ENCODE measurements around the gene ZNF280B. TPM values are rescaled to one million over a fixed set of nuclear protein-coding genes. Genes with fewer than 3 reads are reported as not detected.
"Not testable (repeated sequence)": the region's sequence is repeated elsewhere in the genome, so short reads cannot be mapped to it uniquely, and the experiment has no call there.

ZNF280B gene
- total and polyA plus RNA-seq, 2 experiments from 2014 or later, result 0.11 to 0.45 TPM

GRCh38 chr22:22442928-22443709 is 65.4 kb downstream of the ZNF280B start:
- Histone ChIP-seq H3F3A (ENCODE audit: insufficient read depth) (no peaks in the 10 kb centered on the region), H3K27me3 (replicated peaks; ENCODE audit: insufficient read depth) (peaks cover 4% of the 10 kb centered on the region), H3K4me1 (ENCODE audit: insufficient read depth) (no peaks in the 10 kb centered on the region), H3K4me2 (ENCODE audit: unreplicated experiment) (no peak overlapping the region), H2AFZ (no peak overlapping the region), H4K20me1 (ENCODE audit: insufficient read depth) (no peaks in the 10 kb centered on the region), H3K9me3 (ENCODE audit: low read depth) (no peaks in the 10 kb centered on the region), H3K4me3 (no peak overlapping the region), H3K27ac (no peak overlapping the region), H3K9ac (no peak overlapping the region), H3K9me2 (ENCODE audit: insufficient read depth) (no peaks in the 10 kb centered on the region), H3K36me3 (ENCODE audit: low read depth) (no peaks in the 10 kb centered on the region), H3K79me2 (ENCODE audit: insufficient read depth) (no peaks in the 10 kb centered on the region)
- in situ Hi-C loops (cut with MboI), result no loop called here
- WGBS, 2 experiments (ENCODE audit: low coverage in 1 of 2, low lambda C conversion rate in 2 of 2, missing lambda C conversion rate in 2 of 2), result 37 to 42% methylated on average over 7 of the region's 7 CpGs
- no peak for DNase-seq
- TF ChIP-seq EZH2phosphoT487 (IDR thresholded peaks at IDR 0.05; ENCODE audit: insufficient read depth, low read depth), result no peak
- no peak for TF ChIP-seq EZH2 (IDR thresholded peaks at IDR 0.05; ENCODE audit: insufficient read depth, poor library complexity, severe bottlenecking)

DNA sequence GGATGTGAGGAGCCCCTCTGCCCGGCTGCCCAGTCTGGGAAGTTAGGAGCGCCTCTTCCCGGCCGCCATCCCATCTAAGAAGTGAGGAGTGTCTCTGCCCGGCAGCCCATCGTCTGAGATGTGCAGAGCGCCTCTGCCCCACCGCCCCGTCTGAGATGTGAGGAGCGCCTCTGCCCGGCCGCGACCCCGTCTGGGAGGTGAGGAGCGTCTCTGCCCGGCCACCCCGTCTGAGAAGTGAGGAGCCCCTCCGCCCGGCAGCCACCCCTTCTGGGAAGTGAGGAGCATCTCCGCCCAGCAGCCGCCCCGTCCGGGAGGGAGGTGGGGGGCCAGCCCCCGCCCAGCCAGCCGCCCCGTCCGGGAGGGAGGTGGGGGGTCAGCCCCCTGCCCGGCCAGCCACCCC is 66.9 kb downstream of the ZNF280B start:
- DNase-seq; H2AFZ ChIP-seq; H3K36me3 ChIP-seq (ENCODE audit: low read depth); H3K9ac ChIP-seq; H3K27me3 ChIP-seq (replicated peaks; ENCODE audit: insufficient read depth); H3K4me1 ChIP-seq (ENCODE audit: insufficient read depth); in situ Hi-C loops (cut with MboI); H3K4me2 ChIP-seq (ENCODE audit: unreplicated experiment); H3K4me3 ChIP-seq; H3K9me3 ChIP-seq (ENCODE audit: low read depth); H4K20me1 ChIP-seq (ENCODE audit: insufficient read depth); H3K9me2 ChIP-seq (ENCODE audit: insufficient read depth); H3K79me2 ChIP-seq (ENCODE audit: insufficient read depth); H3K27ac ChIP-seq; H3F3A ChIP-seq (ENCODE audit: insufficient read depth): not testable (repeated sequence)
- WGBS, 2 experiments (ENCODE audit: low coverage in 1 of 2, low lambda C conversion rate in 2 of 2, missing lambda C conversion rate in 2 of 2), result 82 to 85% methylated on average over 5 to 27 of the region's 28 CpGs

DNA sequence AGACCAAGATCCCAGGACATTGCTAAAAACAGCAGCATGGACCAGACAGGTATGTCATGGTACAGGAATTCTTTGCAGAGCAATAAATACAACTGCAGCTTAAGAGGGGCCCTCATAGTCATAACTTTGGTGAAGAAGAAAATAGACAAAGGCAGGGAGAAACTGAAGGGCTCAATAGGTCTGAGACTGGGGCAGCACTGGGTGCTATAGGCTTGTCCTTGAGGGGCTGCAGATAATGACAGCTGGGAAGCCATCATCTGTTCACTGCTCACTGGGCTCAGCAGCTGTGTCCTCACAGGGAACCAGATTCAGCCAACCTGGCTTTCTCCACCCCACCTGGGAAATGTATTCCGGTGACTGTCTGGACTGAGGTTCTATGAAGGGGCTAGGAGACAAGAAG is 68.4 kb downstream of the ZNF280B start:
- Histone ChIP-seq H3K4me1 (ENCODE audit: insufficient read depth) (no peaks in the 10 kb centered on the region), H2AFZ (no peak overlapping the region), H3K9ac (no peak overlapping the region), H3K79me2 (ENCODE audit: insufficient read depth) (no peaks in the 10 kb centered on the region), H4K20me1 (ENCODE audit: insufficient read depth) (no peaks in the 10 kb centered on the region), H3F3A (ENCODE audit: insufficient read depth) (no peaks in the 10 kb centered on the region), H3K9me3 (ENCODE audit: low read depth) (no peaks in the 10 kb centered on the region), H3K9me2 (ENCODE audit: insufficient read depth) (no peaks in the 10 kb centered on the region), H3K4me3 (no peak overlapping the region), H3K4me2 (ENCODE audit: unreplicated experiment) (no peak overlapping the region), H3K27ac (no peak overlapping the region), H3K27me3 (replicated peaks; ENCODE audit: insufficient read depth) (peaks cover 11% of the 10 kb centered on the region), H3K36me3 (ENCODE audit: low read depth) (no peaks in the 10 kb centered on the region)
- 31 to 38% methylated on average over 1 of the region's 1 CpG for WGBS, 2 experiments (ENCODE audit: low coverage in 1 of 2, low lambda C conversion rate in 2 of 2, missing lambda C conversion rate in 2 of 2)
- in situ Hi-C loops (cut with MboI), result no loop called here
- DNase-seq, result no peak
- TF ChIP-seq EZH2 (IDR thresholded peaks at IDR 0.05; ENCODE audit: insufficient read depth, poor library complexity, severe bottlenecking) (no peak), EZH2phosphoT487 (IDR thresholded peaks at IDR 0.05; ENCODE audit: insufficient read depth, low read depth) (no peak)

Other genes with a start within 250 kb of the ZNF280B start
- gene ZNF280A, start 11.5 kb upstream of the ZNF280B start, total RNA-seq (2014; rRNA removed; shearing (Covaris generic)), result not detected in 2 replicates
- gene ZNF280A, start 11.5 kb upstream of the ZNF280B start, polyA plus RNA-seq (2016; fragmentation: Nextera tagmentation; extraction: Ambion mirVana), result not detected in 2 replicates
- not detected in 2 replicates for gene PRAME, start 50.5 kb upstream of the ZNF280B start, total RNA-seq (2014; rRNA removed; shearing (Covaris generic))
- not detected in 2 replicates for gene PRAME, start 50.5 kb upstream of the ZNF280B start, polyA plus RNA-seq (2016; fragmentation: Nextera tagmentation; extraction: Ambion mirVana)
- not detected in 2 replicates for gene GGTLC2, start 135.9 kb upstream of the ZNF280B start, total RNA-seq (2014; rRNA removed; shearing (Covaris generic))
- not detected in 2 replicates for gene GGTLC2, start 135.9 kb upstream of the ZNF280B start, polyA plus RNA-seq (2016; fragmentation: Nextera tagmentation; extraction: Ambion mirVana)